Measurements from ENCODE around the gene MBOAT2. TPM values are rescaled to one million over a fixed set of nuclear protein-coding genes. Genes with fewer than 3 reads are reported as not detected.

MBOAT2 gene
- total RNA-seq, 1 experiment from 2014 or later, result 16.8 TPM

DNA sequence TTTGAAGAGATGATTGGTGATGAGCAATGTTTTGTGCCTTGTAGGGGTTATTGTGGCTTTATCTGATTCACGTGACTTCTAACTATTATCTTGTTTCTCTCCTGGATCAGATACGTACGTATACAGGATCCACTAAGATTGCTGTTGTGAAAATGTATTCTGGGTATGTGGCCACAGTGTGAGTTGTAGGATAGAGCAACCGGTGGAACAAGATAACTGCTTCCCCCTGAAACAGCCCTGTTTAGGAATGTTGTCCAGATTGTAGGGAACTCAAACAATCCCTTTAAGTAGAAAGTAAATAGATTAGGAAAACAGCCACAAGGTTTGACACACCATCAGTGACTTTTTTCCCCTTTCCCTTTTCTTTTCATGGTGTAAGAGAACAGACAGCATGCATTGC, 22.3 kb upstream of the MBOAT2 start:
- no peak overlapping the region for H3K9ac ChIP-seq (ENCODE audit: low read length)
- no peak overlapping the region for H2AFZ ChIP-seq (ENCODE audit: low read depth, low read length, poor library complexity, severe bottlenecking)
- no peak overlapping the region for H3K4me3 ChIP-seq (replicated peaks in 1 of 2; ENCODE audit: low read depth in 1 of 2, low read length in 2 of 2)
- no peak overlapping the region for H3K4me2 ChIP-seq (ENCODE audit: low read length)
- CTCF ChIA-PET, result no interaction called here
- H3K27me3 ChIP-seq (ENCODE audit: insufficient read depth, low read length), result no peaks in the 10 kb centered on the region
- DNase-seq (ENCODE audit: low read depth, low spot score) (no peak), ATAC-seq (no peak)
- H4K20me1 ChIP-seq (ENCODE audit: insufficient read depth), result no peaks in the 10 kb centered on the region
- H3K9me3 ChIP-seq (ENCODE audit: control insufficient read depth in 1 of 2, insufficient read depth in 1 of 2, low read depth in 1 of 2, low read length in 2 of 2), result no peaks in the 10 kb centered on the region
- POLR2A ChIA-PET, result no interaction called here
- no TSS peak for BruUV-seq (replicated peaks)
- intact Hi-C loops (cut with micrococcal nuclease), result no loop called here
- H3K4me1 ChIP-seq (ENCODE audit: control insufficient read depth in 1 of 2, insufficient read depth in 2 of 2, low read length in 2 of 2), result peaks cover 0 to 3% of the 10 kb centered on the region in 2 experiments; a peak in 1 of 4 replicates
- RAD21 ChIA-PET (ENCODE audit: low non-redundant PET in 1 of 2, low total read pairs in 2 of 2, uncharacterized antibody in 2 of 2, unreplicated experiment in 2 of 2), result no interaction called here
- H3K36me3 ChIP-seq (ENCODE audit: control insufficient read depth in 1 of 2, insufficient read depth in 2 of 2, low read length in 2 of 2), result no peaks in the 10 kb centered on the region
- no peaks in the 10 kb centered on the region for H3K79me2 ChIP-seq (ENCODE audit: insufficient read depth, low read length)
- no peaks in the 10 kb centered on the region for H3K9me2 ChIP-seq (ENCODE audit: insufficient read depth)
- TF ChIP-seq ZFX (IDR thresholded peaks at IDR 0.05) (no peak), JUND (IDR thresholded peaks at IDR 0.05) (no peak), SIN3A (IDR thresholded peaks at IDR 0.05; ENCODE audit: low read depth) (no peak), ELF1 (IDR thresholded peaks at IDR 0.05; ENCODE audit: borderline replicate concordance, low read depth) (no peak), ZNF274 (IDR thresholded peaks at IDR 0.05; ENCODE audit: low read depth, low read length) (no peak), FOSL1 (IDR thresholded peaks at IDR 0.05; ENCODE audit: low read depth) (no peak), CEBPB (IDR thresholded peaks at IDR 0.05; ENCODE audit: low read depth) (no peak), POLR2AphosphoS5 (IDR thresholded peaks at IDR 0.05; ENCODE audit: low read depth, low read length) (no peak), POLR2A (IDR thresholded peaks at IDR 0.05; ENCODE audit: borderline replicate concordance, extremely low read depth, insufficient read depth, insufficient read length) (no peak), EGR1 (IDR thresholded peaks at IDR 0.05; ENCODE audit: low read depth) (no peak), TCF7L2 (IDR thresholded peaks at IDR 0.05; ENCODE audit: borderline replicate concordance, extremely low read depth, insufficient read depth, insufficient read length) (no peak), RAD21 (IDR thresholded peaks at IDR 0.05; ENCODE audit: low read depth) (no peak)
- TF ChIP-seq, protein P1, sequence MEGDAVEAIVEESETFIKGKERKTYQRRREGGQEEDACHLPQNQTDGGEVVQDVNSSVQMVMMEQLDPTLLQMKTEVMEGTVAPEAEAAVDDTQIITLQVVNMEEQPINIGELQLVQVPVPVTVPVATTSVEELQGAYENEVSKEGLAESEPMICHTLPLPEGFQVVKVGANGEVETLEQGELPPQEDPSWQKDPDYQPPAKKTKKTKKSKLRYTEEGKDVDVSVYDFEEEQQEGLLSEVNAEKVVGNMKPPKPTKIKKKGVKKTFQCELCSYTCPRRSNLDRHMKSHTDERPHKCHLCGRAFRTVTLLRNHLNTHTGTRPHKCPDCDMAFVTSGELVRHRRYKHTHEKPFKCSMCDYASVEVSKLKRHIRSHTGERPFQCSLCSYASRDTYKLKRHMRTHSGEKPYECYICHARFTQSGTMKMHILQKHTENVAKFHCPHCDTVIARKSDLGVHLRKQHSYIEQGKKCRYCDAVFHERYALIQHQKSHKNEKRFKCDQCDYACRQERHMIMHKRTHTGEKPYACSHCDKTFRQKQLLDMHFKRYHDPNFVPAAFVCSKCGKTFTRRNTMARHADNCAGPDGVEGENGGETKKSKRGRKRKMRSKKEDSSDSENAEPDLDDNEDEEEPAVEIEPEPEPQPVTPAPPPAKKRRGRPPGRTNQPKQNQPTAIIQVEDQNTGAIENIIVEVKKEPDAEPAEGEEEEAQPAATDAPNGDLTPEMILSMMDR (IDR thresholded peaks at IDR 0.05 in 2 of 3, conservative IDR thresholded peaks at IDR 0.05 in 1 of 3; ENCODE audit: borderline replicate concordance in 1 of 3, insufficient read depth in 1 of 3, low read depth in 2 of 3, low read length in 2 of 3), result no peak
- TF ChIP-seq, protein P2, sequence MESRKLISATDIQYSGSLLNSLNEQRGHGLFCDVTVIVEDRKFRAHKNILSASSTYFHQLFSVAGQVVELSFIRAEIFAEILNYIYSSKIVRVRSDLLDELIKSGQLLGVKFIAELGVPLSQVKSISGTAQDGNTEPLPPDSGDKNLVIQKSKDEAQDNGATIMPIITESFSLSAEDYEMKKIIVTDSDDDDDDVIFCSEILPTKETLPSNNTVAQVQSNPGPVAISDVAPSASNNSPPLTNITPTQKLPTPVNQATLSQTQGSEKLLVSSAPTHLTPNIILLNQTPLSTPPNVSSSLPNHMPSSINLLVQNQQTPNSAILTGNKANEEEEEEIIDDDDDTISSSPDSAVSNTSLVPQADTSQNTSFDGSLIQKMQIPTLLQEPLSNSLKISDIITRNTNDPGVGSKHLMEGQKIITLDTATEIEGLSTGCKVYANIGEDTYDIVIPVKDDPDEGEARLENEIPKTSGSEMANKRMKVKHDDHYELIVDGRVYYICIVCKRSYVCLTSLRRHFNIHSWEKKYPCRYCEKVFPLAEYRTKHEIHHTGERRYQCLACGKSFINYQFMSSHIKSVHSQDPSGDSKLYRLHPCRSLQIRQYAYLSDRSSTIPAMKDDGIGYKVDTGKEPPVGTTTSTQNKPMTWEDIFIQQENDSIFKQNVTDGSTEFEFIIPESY (IDR thresholded peaks at IDR 0.05; ENCODE audit: extremely low read depth, insufficient replicate concordance, low read length), result no peak
- TF ChIP-seq, protein P3, sequence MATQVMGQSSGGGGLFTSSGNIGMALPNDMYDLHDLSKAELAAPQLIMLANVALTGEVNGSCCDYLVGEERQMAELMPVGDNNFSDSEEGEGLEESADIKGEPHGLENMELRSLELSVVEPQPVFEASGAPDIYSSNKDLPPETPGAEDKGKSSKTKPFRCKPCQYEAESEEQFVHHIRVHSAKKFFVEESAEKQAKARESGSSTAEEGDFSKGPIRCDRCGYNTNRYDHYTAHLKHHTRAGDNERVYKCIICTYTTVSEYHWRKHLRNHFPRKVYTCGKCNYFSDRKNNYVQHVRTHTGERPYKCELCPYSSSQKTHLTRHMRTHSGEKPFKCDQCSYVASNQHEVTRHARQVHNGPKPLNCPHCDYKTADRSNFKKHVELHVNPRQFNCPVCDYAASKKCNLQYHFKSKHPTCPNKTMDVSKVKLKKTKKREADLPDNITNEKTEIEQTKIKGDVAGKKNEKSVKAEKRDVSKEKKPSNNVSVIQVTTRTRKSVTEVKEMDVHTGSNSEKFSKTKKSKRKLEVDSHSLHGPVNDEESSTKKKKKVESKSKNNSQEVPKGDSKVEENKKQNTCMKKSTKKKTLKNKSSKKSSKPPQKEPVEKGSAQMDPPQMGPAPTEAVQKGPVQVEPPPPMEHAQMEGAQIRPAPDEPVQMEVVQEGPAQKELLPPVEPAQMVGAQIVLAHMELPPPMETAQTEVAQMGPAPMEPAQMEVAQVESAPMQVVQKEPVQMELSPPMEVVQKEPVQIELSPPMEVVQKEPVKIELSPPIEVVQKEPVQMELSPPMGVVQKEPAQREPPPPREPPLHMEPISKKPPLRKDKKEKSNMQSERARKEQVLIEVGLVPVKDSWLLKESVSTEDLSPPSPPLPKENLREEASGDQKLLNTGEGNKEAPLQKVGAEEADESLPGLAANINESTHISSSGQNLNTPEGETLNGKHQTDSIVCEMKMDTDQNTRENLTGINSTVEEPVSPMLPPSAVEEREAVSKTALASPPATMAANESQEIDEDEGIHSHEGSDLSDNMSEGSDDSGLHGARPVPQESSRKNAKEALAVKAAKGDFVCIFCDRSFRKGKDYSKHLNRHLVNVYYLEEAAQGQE (IDR thresholded peaks at IDR 0.05; ENCODE audit: low read depth), result no peak
- no peak overlapping the region for H3K27ac ChIP-seq (ENCODE audit: low read depth, low read length)

Measured in HCT116 (cell line).